Raji (cell line): ENCODE results near the gene SORCS2.

Experiments
- POLR2A ChIP-seq: IDR thresholded peaks from 2 replicates; pipeline ENCODE4 v1.6.1; 2011; ENCODE audit warnings: low read depth, low read length, control low read depth; ENCODE audit not compliant: insufficient read depth

Gene SORCS2

GRCh38 chr4:7192252-7193029 lies at the start of gene SORCS2:
TSS of gene SORCS2 (plus strand) at chr4:7192538.
- TF ChIP-seq POLR2A: no peak

GRCh38 chr4:7144374-7145290 lies 47.7 kb upstream of the SORCS2 start:
- no peak for TF ChIP-seq POLR2A

- TF ChIP-seq POLR2A: no peak
Observed at GRCh38 chr4:7145291-7145934, 46.9 kb upstream of the SORCS2 start.

- no peak for TF ChIP-seq POLR2A
Observed at GRCh38 chr4:7146059-7146785, 46.1 kb upstream of the SORCS2 start.

GRCh38 chr4:7146786-7147115 lies 45.6 kb upstream of the SORCS2 start:
- TF ChIP-seq POLR2A: no peak

GRCh38 chr4:7147261-7147660 lies 45.1 kb upstream of the SORCS2 start:
- no peak for TF ChIP-seq POLR2A

- TF ChIP-seq POLR2A: no peak
Observed at GRCh38 chr4:7147661-7148310, 44.6 kb upstream of the SORCS2 start.

- TF ChIP-seq POLR2A: no peak
Observed at GRCh38 chr4:7148337-7148736, 44.0 kb upstream of the SORCS2 start.

GRCh38 chr4:7150036-7150635 lies 42.2 kb upstream of the SORCS2 start:
- TF ChIP-seq POLR2A: no peak

- no peak for TF ChIP-seq POLR2A
Observed at GRCh38 chr4:7151668-7152227, 40.6 kb upstream of the SORCS2 start.

GRCh38 chr4:7153711-7154110 lies 38.6 kb upstream of the SORCS2 start:
- TF ChIP-seq POLR2A: no peak

- no peak for TF ChIP-seq POLR2A
Observed at GRCh38 chr4:7154351-7154981, 37.9 kb upstream of the SORCS2 start.

GRCh38 chr4:7155590-7156071 lies 36.7 kb upstream of the SORCS2 start:
- no peak for TF ChIP-seq POLR2A
